Measurements from ENCODE around the gene TUBB4B.

DNA sequence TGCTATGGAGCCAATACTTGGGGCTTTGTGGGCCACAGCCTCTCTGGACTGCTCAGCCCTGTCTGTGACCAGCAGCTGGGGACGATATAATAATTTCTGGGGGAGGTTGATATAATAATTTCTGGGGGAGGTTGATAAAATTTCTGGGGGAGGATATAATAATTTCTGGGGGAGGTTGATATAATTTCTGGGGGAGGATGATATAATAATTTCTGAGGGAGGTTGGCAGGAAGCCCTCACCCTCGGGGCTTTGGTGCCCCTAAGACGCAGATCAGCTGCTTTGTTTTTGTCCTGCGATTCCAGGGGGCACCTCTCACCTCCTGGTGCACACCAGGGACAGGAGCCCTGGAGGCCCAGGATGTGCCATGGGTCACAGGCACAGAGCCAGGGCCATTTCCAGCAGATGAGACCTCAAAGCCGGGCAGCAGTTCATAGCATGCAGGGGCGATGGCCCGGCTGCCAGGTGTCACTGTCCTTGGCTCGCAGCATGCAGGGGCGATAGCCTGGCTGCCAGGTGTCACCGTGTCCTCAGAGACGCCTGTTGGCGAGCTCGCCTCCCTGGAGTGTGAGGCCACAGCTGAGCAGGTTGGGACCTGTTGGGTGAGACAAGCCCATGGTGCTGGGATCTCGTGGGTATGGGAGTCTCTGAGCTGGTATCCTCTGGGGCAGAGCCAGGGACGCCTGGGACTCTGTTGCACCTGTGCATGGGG, 32.7 kb downstream of the TUBB4B start:
- TF ChIP-seq EZH2 (IDR thresholded peaks at IDR 0.05; ENCODE audit: low read length, unreplicated experiment) = no peak
- TF ChIP-seq, protein P1, sequence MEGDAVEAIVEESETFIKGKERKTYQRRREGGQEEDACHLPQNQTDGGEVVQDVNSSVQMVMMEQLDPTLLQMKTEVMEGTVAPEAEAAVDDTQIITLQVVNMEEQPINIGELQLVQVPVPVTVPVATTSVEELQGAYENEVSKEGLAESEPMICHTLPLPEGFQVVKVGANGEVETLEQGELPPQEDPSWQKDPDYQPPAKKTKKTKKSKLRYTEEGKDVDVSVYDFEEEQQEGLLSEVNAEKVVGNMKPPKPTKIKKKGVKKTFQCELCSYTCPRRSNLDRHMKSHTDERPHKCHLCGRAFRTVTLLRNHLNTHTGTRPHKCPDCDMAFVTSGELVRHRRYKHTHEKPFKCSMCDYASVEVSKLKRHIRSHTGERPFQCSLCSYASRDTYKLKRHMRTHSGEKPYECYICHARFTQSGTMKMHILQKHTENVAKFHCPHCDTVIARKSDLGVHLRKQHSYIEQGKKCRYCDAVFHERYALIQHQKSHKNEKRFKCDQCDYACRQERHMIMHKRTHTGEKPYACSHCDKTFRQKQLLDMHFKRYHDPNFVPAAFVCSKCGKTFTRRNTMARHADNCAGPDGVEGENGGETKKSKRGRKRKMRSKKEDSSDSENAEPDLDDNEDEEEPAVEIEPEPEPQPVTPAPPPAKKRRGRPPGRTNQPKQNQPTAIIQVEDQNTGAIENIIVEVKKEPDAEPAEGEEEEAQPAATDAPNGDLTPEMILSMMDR (conservative IDR thresholded peaks at IDR 0.05; ENCODE audit: low read depth, low read length) = no peak

Data from PC-3 (cell line).